Tibial nerve (tissue), 4 donors: ENCODE data around the gene CDH13.

Source experiments
- EP300 ChIP-seq, 2 donors: sonication (generic); formaldehyde crosslinking; IDR thresholded peaks; one replicate each; pipeline ENCODE4 v1.6.1; 2017; ENCODE audit warnings: antibody characterized with exemption in 2 of 2, mild to moderate bottlenecking in 1 of 2
- POLR2A ChIP-seq, 2 donors: fragments of 450-650 bp; IDR thresholded peaks; one replicate each; pipeline ENCODE4 v1.6.1; 2017; ENCODE audit warnings: antibody characterized with exemption in 2 of 2, mild to moderate bottlenecking in 2 of 2, moderate library complexity in 2 of 2
- TF ChIP-seq, protein P1 (sequence below), 5 experiments: fragments of 200-600 bp in 3 of 5; fragments of 450-650 bp in 2 of 5; sonication (generic) in 3 of 5; IDR thresholded peaks; one replicate each; pipeline ENCODE4 v1.5.1; 2016 to 2019; ENCODE audit warnings: antibody characterized with exemption in 5 of 5, mild to moderate bottlenecking in 3 of 5, moderate library complexity in 2 of 5

DNA sequence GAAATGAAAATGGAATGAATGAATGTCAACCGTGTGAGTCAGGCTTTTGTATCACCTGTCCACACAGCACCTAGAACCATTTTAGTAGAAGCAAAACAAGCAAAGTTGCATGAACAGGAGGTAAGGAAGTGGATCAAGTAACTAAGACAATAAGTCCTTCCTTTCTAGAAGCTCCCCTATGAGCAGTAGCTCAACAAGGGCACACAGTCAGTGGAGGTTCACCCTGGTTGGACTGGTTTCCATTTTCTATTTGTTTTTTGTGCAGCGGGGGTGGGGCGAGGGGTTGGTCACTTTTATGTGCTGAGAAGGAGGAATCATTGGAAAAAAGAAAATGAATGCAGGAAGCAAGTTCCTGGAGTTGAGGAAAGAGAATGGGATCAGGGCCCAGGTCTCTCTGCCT is 1177.0 kb downstream of the CDH13 start:
- TF ChIP-seq, protein P1, sequence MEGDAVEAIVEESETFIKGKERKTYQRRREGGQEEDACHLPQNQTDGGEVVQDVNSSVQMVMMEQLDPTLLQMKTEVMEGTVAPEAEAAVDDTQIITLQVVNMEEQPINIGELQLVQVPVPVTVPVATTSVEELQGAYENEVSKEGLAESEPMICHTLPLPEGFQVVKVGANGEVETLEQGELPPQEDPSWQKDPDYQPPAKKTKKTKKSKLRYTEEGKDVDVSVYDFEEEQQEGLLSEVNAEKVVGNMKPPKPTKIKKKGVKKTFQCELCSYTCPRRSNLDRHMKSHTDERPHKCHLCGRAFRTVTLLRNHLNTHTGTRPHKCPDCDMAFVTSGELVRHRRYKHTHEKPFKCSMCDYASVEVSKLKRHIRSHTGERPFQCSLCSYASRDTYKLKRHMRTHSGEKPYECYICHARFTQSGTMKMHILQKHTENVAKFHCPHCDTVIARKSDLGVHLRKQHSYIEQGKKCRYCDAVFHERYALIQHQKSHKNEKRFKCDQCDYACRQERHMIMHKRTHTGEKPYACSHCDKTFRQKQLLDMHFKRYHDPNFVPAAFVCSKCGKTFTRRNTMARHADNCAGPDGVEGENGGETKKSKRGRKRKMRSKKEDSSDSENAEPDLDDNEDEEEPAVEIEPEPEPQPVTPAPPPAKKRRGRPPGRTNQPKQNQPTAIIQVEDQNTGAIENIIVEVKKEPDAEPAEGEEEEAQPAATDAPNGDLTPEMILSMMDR (IDR thresholded peaks at IDR 0.05): no peak
- TF ChIP-seq POLR2A (IDR thresholded peaks at IDR 0.05): no peak
- TF ChIP-seq EP300 (IDR thresholded peaks at IDR 0.05): no peak
